GM18502 (cell line): ENCODE data around the gene PRSS56.

ENCODE experiments used
- ATAC-seq: cut with Tn5 transposase; IDR thresholded peaks from one replicate; pipeline ENCODE4 v1.9.1; 2021; ENCODE audit warnings: mild to moderate bottlenecking; ENCODE audit not compliant: unreplicated experiment, poor library complexity

Gene PRSS56

DNA sequence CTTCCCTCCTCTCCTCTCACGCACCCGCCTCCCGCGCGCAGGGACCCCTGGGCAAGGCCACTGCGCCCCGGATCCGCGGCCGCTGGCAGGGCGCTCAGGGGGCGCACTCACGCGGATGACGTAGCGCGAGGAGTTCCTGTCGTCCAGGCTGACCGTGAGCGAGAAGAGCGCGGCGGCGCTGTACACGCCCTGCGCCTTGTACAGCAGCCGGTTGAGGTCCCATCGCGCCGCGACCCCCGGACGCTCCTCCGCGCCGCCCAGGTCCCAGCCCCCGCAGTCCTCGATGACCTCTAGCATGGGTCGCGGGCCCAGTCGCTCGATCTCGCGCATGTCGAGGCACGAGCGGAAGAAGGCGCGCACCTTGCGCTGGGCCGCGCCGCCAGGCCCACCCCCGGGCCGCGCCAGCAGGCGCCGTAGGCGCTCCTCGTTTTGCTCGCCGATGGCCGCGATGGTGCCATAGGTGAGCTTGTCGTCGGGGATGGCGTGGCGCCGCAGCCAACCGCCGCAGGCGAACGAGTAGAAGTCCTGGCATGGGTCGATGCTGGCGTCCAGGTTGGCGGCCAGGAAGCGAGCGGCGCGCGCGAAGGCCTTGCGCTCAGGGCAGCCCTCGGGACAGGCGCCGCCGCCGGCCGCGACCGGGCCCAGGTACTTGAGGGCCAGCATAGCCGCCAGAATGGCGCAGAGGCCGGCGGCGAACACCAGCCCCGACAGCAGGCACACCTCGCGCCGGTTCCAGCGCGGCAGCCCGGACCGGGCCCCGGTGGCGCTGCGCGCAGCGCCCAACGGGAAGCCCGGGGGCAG lies 34.2 kb upstream of the PRSS56 start:
- ATAC-seq = no peak

DNA sequence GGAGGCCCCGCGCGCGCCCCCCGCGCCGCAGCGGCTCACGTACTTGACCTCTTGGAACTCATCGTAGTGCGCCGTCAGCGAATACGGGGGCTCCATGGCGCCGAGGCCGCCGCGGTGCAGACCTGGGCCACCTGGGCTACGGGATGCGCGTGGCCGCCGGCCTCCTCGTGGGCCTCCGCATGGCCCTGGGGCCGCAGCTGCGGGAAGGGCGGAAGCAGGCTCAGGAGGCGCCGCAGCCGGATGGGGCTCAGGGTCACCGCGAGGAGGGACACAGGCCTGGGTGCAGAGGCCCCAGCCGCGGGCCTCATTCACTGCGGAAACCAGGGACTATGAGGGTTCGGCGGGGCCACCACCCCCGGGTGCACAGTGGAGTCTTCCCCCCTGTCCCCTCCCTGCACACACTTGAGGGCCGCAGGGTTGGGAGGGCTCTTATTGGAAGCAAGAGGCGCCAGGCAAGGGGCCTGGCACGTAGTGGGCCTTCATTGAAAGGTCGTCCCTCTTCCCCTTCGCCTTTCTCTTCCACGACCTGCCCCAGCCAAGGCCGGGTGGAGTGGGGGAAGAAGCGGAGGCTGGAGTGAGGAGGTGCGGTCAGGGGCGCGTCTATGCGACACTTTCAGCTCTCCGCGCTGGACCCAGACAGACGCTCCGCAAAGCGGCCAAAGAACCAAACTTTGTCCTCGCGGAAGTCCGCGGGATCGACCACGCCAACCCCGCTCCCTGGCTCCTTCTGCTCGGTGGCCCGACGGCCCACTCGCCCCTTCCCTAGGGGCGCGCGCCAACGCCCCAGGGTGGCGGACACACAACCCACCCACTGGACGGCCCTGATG lies 33.4 kb upstream of the PRSS56 start:
- no peak for ATAC-seq

DNA sequence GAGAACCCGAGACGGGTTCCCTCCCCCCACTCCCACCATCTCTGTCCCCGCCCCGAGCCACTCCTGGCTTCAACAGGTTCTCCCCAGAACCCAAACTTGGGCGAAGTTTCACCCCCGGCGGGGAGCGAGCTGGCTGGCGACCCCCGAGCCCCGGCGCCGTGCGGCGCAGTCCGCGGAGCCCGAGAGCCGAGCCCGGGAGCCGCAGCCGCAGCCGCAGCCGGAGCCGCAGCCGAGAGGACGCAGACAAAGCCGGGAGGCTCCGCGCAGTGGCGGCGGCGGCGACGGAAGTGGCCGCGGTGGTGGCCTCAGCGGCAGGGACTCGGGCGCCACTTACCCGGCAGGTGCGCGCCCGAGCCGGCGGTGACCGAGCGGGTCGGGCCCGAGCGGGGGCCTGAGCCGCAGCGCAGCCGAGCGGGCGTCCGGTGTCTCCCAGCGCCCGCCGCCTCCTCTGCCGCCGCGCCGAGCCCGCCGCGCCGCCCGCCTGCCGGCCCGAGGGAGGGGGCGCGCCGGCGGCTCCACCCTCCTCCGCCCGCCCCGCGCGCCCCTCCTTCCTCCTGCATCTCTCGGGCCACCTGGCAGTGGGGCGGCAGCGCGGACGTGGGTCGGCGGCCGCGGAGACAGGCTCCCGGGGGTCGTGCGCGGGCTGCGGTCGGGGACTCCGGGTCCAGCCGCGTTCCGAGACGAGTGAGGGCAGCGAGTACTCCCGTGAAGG lies 32.6 kb upstream of the PRSS56 start, which contains the start of gene ECEL1:
Gene ECEL1 (minus strand): TSS at position 450 of the 712 bp plus-strand sequence. CDS start 1,181 bp downstream, outside the sequence.
- no peak for ATAC-seq

DNA sequence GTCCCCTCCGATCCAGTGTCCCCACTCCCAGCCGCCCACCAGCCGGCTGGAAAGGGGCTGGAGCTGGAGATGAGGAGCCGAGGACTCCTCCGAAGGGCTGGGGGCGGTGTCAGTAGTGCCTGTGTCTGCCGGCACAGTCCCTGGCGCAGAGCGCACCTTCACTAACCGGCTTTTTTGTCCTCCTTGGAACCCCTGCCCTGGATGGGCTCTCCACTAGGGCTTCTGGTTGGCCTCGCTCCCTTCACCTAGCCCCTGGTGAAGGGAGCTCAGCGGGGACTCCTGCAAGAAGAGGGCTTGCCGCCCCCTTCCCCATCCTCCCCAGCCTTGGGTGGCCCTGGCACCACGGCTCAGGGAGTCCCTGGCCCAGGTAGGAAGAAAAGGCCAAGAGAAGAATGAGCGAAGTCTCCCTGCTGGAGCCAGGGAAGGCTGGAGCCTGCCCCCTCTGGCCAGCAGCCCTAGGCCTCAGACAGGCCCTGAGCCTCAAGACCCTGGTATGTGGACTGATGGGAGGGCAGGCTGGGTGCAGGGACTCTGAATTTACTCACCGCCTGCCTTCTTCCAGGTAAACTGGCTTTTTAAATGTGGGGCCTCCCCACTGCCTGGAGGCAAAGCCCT lies 32.0 kb upstream of the PRSS56 start:
- ATAC-seq = no peak

DNA sequence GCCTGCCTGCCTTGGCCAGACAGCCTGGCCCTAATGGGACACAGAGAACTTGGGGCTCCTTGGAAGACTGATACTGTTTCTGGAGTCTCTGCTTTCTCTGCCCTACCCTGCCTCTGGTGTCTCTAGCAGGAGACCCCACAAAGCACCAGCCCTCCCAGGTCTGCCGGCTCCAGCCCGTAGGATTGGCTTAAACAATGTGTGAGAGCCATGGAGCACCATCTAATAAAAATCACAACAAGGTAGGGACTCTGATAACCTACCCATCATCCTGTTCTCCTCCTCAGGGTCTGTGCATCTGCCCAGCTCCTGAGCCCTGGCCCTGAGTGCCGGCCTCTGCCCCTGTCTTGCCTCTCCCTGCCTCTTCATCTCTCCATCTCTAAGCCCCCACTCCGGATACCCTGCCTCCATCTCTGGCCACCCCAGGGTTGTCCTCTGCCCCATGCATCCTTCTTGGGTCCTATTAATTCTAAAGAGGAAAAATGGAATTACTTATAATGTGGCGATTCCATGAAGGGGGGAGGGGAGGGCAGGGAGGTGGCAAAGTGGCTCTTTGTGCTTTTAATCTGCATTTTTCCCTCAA lies 31.4 kb upstream of the PRSS56 start:
- ATAC-seq = no peak

DNA sequence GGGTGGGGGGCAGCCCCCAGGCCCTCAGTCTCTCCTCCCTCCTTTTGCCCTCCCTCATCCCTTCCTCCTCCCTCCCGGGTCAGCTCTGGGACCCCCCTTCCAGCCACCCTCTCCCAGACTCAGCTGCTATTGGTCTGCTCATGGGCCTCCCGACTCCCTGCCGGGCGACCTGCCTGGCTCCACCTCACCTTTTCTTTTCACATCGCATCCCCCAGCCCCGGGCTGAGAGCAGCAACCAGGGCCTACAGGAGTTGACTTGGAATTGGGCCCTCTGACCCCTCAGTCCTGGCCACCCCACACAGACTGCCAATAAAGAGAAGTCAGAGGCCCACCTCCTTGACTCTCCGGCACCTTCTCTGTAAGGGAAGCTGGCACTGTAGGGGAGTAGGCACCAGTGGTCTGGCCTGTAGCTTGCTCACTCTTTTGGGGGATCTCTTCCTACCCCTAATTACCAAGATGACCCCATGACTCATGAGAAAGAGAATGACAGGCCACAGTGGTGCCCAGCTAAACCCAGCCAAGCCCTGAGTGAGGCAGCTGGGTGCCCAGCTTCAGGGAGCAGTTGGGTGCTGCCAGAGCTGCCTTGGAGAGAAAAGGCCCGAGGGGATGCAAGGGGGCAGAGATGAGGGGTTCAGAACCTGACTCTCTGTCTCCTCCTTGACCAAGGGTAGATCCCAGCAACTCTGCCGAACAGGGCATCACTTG lies 30.5 kb upstream of the PRSS56 start:
- no peak for ATAC-seq

DNA sequence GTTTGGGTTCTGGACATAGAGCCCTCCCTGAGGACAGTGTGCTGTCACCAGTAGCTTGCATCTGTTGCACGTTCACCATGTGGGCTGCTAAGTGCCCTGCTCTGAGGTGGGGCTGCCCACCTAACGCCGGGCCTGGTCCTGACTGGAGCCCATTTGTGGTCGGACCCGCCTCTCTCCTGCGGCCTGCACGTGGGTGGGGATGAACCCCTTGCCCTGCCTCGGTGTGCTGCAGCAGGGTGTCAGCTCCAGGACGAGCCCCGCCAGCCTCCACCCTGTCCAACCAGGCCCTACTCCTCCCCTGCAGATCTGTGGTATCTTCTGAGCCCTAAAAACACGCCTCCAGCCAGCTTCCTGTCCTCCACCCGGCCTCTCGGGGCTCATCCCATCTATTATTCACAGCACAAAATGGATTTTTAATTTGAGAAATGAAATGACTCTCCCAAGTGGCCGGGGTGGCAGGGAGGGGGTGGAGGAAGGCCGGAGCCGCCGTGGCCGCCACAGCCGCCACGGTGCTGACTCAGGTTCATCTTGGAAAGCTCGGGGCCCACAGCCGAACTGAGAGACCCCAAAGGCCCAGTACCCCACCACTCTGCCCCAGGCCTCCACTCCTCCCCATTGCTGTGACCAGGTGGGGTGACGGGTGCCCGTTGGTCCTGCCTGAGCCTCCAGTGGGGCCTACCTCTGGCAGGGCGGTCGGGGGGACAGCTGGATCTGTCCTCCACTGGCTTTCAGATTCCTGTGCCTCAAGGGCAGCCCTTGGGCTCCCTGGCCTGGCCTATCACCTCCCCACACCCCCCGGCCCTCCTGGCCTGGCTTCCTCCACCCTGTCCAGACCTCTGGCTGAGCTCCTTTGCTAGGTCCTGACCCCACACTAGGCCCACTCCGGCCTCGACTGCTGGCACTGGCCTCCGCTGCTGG lies 29.7 kb upstream of the PRSS56 start:
- no peak for ATAC-seq

DNA sequence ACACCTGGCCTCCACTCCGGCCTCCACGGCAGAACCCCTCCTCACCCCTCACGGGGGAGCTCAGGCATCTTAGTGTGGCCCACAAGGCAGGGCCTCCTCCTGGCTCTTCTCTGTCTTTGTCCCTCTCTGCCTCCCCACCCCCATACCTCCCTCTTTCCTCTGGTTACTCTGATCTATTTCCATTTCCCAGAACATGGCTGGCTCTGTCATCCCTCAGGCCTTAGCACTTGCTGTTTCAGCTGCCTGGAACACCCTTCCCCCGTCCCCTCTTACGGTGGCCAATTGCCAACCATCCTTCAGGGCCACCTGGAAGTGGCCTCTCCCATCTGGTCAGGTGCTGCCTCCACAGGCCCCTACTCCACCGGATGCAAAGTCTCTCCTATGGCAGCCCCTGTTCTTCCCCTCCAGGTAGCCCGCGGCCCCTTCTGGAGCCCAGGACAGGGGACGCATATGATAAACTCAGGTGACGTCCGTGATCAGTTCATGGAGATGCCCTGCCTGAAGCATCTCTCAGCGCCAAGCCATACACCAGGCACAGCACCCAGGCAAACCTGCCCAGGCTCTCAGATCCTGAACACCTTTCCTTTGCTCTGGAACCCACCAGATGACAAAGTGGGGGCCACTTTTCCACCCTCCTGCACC lies 28.9 kb upstream of the PRSS56 start:
- ATAC-seq = no peak

DNA sequence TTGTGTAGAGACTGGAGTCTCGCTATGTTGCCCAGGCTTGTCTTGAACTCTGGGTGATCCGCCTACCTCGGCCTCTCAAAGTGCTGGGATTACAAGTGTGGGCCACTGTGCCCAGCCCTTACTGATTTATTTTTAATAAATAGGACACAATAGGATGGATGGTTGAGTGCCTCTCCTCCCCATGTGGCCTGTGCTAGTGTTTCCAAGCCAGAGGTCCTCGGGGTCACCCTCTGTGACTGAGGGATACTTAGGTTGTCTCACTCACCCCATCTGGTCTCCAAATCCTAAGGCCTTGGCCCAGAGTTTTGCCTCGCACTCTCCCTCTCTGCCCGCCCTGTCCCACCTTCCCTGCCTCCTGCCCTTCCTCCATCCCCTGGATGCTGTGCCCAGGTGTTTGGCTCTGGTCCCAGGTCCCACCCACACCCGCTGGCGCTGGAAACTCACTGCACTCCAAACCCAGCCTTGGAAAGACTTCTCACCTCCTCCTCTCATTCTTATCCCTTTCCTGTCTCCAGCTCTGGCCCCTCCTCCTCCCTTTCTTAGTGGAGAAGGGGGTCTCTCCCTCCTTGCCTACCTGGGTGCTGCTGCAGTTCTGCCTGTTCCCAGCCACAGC lies 27.8 kb upstream of the PRSS56 start:
- no peak for ATAC-seq

DNA sequence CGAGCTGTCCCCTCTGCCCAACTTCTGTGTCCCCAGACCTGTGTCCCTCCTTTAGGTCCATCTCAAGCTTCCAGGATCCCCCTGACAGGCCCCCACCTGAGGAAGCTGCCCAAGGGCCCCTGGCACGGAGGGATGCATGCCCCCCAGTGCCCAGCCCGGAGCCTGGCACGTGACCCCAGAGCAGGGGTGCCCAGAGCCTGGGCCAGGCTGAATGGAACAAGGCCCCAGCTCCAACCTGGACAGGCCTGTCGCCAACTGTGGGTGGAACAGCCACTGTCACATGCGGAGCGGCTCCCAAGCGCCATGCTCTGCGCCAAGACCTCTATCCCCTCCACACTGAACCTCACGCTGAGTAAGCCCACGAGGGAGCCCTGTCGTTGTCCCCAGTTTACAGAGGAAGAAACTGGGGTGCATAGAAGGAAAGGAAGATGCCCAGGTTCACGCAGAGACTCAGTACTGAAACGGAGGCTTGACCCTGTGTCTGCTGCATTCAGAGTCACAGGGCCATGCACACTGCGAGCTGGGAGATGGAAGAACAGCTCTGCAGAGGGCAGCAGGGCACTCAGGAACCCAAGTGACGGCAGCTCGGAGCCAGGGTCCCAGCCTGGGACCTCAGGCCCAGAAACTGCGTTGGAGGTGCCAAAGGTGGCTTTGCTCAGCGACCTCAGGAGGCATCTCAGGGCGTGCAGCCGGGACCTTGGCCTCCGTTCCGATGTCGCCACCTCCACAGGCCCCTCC lies 27.1 kb upstream of the PRSS56 start:
- no peak for ATAC-seq

DNA sequence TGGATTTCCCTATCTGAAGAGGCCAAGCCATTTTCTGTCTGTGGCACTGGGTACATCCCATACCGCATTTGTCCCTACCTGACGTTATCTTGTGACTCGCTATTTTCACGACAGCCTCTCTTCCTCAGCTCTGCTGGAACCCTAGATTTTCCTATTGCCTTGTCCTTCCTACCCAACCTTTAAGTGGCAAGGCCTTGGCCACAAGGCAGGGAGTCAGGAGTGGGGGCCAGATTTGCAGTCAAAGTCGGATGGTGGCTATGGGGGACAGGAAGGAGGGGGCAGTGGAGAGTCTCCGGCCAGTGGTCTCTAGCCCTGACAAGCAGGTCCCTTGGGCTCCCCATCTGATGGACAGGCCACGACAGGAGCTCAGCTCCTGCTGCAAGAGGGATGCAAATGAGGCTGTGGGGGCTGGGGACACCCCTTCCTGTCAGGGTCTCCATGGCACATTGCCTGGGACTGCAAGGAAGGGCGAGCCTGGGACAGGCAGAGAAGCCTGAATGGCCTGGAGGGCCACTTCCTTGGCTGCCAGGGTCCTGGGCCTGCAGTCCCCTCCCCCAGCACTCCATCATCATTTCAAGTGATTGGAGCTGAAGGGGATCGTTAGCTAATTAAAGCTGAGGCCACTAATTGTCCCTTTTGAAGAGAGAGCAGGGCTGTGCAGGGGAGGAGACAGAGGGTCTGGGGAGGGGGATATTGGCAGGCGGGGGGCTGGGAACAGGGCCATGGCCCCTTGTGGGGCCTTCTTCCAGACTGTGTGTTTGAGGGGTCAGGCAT lies 26.3 kb upstream of the PRSS56 start:
- ATAC-seq = no peak

DNA sequence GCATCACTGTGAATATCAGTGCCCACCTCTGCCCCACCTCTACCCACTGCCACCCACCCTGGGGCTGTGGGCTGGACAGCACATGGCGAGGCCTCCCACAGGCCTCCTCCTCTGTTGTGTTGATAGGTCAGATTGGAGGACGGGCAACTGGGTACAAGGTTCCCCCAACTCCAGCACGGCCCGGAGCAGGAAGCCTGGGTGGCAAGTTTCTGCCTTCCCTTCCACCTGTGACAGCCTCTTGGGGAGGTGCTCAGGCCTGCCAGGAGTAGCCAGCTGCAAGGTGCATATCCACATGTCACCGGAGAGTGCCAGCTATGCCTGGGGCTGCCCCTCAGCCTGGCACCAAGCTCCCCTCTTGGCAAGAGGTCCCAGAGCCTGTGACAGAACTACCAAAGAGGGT lies 25.6 kb upstream of the PRSS56 start:
- no peak for ATAC-seq

DNA sequence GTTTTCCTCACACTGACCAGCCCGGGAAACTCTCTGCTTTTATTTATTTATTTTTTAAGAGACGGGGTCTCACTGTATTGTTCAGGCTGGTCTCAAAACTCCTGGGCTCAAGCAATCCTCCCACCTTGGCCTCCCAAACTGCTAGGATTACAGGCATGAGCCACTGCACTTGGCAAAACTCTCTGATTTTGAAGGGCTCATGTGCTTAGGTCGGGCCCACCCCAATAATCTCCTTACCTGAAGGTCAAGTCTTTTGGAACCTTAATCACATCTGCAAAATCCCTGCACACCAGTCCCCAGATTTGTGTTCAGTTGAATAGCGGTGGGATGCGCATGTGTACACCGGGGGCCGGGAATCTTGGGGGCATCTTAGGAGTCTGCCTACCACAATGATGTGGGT lies 24.9 kb upstream of the PRSS56 start:
- no peak for ATAC-seq

DNA sequence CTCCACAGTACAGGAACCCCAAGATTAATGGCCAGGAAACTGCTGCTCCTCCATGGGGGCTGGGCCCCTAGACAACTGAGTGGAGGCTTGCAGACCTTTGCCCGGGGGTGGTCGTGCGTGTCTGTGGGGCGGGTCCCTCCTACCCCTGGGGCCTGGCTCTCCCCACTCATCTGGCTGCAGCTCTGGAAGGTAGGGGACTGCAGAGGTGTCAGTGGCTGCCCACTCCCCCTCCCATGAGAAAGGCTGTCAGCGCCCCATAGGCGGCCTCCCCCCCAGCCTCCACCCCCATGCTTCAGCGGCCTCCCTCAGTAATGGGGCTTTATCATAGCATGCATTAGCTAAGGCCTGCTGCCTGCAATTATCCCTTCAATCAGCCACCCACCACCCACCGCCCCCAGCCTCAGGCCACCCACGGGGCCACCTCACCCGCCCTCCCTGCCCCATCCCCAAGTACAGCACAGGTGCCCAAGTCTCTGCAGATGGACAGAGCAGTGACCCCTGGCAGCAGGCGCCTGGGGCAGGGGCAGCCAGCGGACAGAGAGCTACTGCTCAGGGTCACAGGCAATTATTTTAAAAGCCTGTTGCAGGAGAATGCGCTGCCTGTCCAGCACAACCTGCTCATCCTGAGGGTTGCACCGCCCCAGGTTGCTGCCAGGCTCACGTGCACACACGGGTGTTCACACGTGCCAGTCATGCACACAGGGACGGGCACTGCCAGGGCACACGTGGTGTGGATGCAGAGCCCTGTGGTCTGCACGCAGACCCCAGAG lies 23.5 kb upstream of the PRSS56 start:
- no peak for ATAC-seq

DNA sequence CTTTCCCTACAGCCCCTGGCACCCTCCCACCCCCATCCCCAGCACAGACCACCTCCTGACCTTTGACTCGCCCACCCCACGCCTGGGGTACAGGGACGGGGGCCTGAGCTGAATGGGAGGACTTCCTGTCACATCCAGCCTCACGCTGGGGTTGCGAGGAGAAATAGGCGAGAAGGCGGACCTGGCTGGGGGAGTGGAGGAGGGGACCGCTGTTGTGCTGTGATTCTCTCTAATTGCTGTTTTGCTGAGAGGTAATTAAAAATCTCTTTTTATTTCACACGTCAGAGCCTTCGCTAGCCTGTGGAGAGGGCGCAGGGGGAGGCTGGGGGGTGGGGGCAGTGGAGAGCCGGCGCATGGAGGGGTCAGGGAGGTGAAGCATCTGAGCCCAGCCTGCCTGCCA lies 22.8 kb upstream of the PRSS56 start:
- no peak for ATAC-seq

DNA sequence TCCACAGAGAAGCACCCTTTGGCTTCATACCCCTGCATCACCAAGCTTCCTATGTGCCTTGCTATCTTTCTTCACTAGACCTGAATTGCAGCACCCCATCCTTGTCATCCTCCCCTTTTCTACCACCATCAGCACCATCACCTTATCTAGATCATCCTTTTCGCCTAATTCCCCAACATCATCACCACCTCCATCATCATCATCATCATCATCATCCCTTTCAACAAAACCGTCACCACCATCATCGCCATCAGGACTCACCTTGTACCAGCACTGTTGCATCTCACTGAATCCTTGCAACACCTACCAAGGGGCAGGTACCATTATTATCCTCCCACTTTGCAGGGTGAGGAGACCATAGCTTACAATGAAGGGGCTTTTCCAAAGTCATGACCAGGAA lies 21.7 kb upstream of the PRSS56 start:
- no peak for ATAC-seq
